Activated naive CD4-positive, alpha-beta T cell treated with anti-CD3 and anti-CD28 coated beads, Interleukin-2, amount 50 U/mL, for 72 hours (primary cell): ENCODE measurements around the gene EVPLL. TPM values are rescaled to one million over a fixed set of nuclear protein-coding genes. Genes with fewer than 3 reads are reported as not detected.
"Not testable (repeated sequence)": the region's sequence is repeated elsewhere in the genome, so short reads cannot be mapped to it uniquely, and the experiment has no call there.

Experiments
- ATAC-seq, 2 donors: fragments of 150-1000 bp; cut with Tn5 transposase; 2 replicates each; pipeline ENCODE4 v1.10.0; 2021; ENCODE audit warnings: mild to moderate bottlenecking in 2 of 2, moderate library complexity in 2 of 2
- DNase-seq, 2 donors: peaks; one replicate each; pipeline ENCODE4 v3.0.0; 2021 to 2022; ENCODE audit warnings: low spot score in 2 of 2
- H3K27ac Mint-ChIP-seq, 2 donors: one replicate each; pipeline ENCODE4 v1.8.0; 2022; ENCODE audit warnings: mild to moderate bottlenecking in 2 of 2, mixed read lengths in 2 of 2
- H3K36me3 Mint-ChIP-seq, 2 donors: one replicate each; pipeline ENCODE4 v1.8.0; 2022; ENCODE audit warnings: mixed read lengths in 2 of 2
- H3K9me3 Mint-ChIP-seq, 2 donors: one replicate each; pipeline ENCODE4 v1.8.0; 2022; ENCODE audit warnings: mixed read lengths in 2 of 2
- total RNA-seq, 2 donors: library from RNA; stranded (reverse); gene quantifications; one replicate each; pipeline ENCODE4 v1.2.3, GENCODE V29; 2022

EVPLL gene
- under 1 TPM in 1 of 2 donors, not detected in 1; 0.54 TPM for total RNA-seq

GRCh38 chr17:18377437-18378204, at the start of gene EVPLL:
EVPLL (plus strand) TSS chr17:18377778; CDS start chr17:18380938, 3,160 bp downstream.
- Mint-ChIP-seq H3K36me3 (no peaks in the 10 kb centered on the region), H3K9me3 (no peaks in the 10 kb centered on the region), H3K27ac (no peak within 1 kb of the TSS)
- DNase-seq (peak in 1 of 2 donors; percentile 48), ATAC-seq (no peak)

- peaks cover 0 to 6% of the 10 kb centered on the region in 2 donors for H3K36me3 Mint-ChIP-seq
- H3K27ac Mint-ChIP-seq: peak overlapping the region in 1 of 2 donors; percentile 74
- H3K9me3 Mint-ChIP-seq: no peaks in the 10 kb centered on the region
Measured at GRCh38 chr17:18328643-18329204, 48.9 kb upstream of the EVPLL start.

GRCh38 chr17:18331879-18332278, 45.7 kb upstream of the EVPLL start:
- Mint-ChIP-seq H3K36me3 (peaks cover 0 to 6% of the 10 kb centered on the region in 2 donors), H3K27ac (peak overlapping the region; percentile 40 to 58), H3K9me3 (no peaks in the 10 kb centered on the region)
- ATAC-seq: peak in 1 of 2 donors; percentile 16
- no peak for DNase-seq

More at GRCh38 chr17:18328643-18329204, 48.9 kb upstream of the EVPLL start:
- ATAC-seq: no peak
- no peak for DNase-seq

- H3K36me3 Mint-ChIP-seq: peaks cover 0 to 10% of the 10 kb centered on the region in 2 donors
- peak; percentile 55 to 57 for ATAC-seq
- no peak for DNase-seq
- H3K27ac Mint-ChIP-seq: peak overlapping the region in 1 of 2 donors; percentile 58
- H3K9me3 Mint-ChIP-seq: no peaks in the 10 kb centered on the region
Measured at GRCh38 chr17:18332909-18333489, 44.6 kb upstream of the EVPLL start.

- H3K36me3 Mint-ChIP-seq: peaks cover 10 to 13% of the 10 kb centered on the region in 2 donors
Measured at GRCh38 chr17:18338158-18338557, 39.4 kb upstream of the EVPLL start.

GRCh38 chr17:18339933-18340332, 37.6 kb upstream of the EVPLL start:
- no peak for DNase-seq
- H3K9me3 Mint-ChIP-seq: no peaks in the 10 kb centered on the region
- ATAC-seq: no peak
- peaks cover 10 to 13% of the 10 kb centered on the region in 2 donors for H3K36me3 Mint-ChIP-seq
- peak overlapping the region in 1 of 2 donors; percentile 36 for H3K27ac Mint-ChIP-seq

More at GRCh38 chr17:18338158-18338557, 39.4 kb upstream of the EVPLL start:
- not testable (repeated sequence) for ATAC-seq, DNase-seq, H3K27ac Mint-ChIP-seq, H3K9me3 Mint-ChIP-seq

- H3K27ac Mint-ChIP-seq: no peak overlapping the region
- ATAC-seq (no peak), DNase-seq (no peak)
- H3K36me3 Mint-ChIP-seq: peaks cover 13 to 17% of the 10 kb centered on the region in 2 donors
- no peaks in the 10 kb centered on the region for H3K9me3 Mint-ChIP-seq
Measured at GRCh38 chr17:18344021-18344420, 33.6 kb upstream of the EVPLL start.

GRCh38 chr17:18353541-18353940, 24.0 kb upstream of the EVPLL start:
- no peaks in the 10 kb centered on the region for H3K9me3 Mint-ChIP-seq
- no peak overlapping the region for H3K27ac Mint-ChIP-seq
- H3K36me3 Mint-ChIP-seq: no peaks in the 10 kb centered on the region
- DNase-seq (no peak), ATAC-seq (no peak)

GRCh38 chr17:18356624-18357023, 21.0 kb upstream of the EVPLL start:
- peak overlapping the region in 1 of 2 donors; percentile 57 for H3K27ac Mint-ChIP-seq

GRCh38 chr17:18360518-18360917, 17.1 kb upstream of the EVPLL start:
- ATAC-seq (no peak), DNase-seq (no peak)
- H3K36me3 Mint-ChIP-seq: peaks cover 7 to 17% of the 10 kb centered on the region in 2 donors
- peak overlapping the region in 1 of 2 donors; percentile 91 for H3K27ac Mint-ChIP-seq
- H3K9me3 Mint-ChIP-seq: no peaks in the 10 kb centered on the region

More at GRCh38 chr17:18356624-18357023, 21.0 kb upstream of the EVPLL start:
- no peaks in the 10 kb centered on the region for H3K9me3 Mint-ChIP-seq
- no peak for ATAC-seq
- DNase-seq: no peak
- H3K36me3 Mint-ChIP-seq: peaks cover 6 to 7% of the 10 kb centered on the region in 2 donors

- DNase-seq: no peak
- H3K36me3 Mint-ChIP-seq: peaks cover 7 to 17% of the 10 kb centered on the region in 2 donors
- H3K9me3 Mint-ChIP-seq: no peaks in the 10 kb centered on the region
- peak overlapping the region; percentile 68 to 82 for H3K27ac Mint-ChIP-seq
- ATAC-seq: no peak
Measured at GRCh38 chr17:18361837-18362697, 15.5 kb upstream of the EVPLL start.

- DNase-seq (peak in 1 of 2 donors; percentile 18), ATAC-seq (no peak)
- peaks cover 7 to 17% of the 10 kb centered on the region in 2 donors for H3K36me3 Mint-ChIP-seq
- H3K9me3 Mint-ChIP-seq: no peaks in the 10 kb centered on the region
- peak overlapping the region; percentile 60 to 82 for H3K27ac Mint-ChIP-seq
Measured at GRCh38 chr17:18362698-18363100, 14.9 kb upstream of the EVPLL start.

- peak within 1 kb of the TSS; percentile 82 to 92 for H3K27ac Mint-ChIP-seq
- H3K9me3 Mint-ChIP-seq: no peaks in the 10 kb centered on the region
- DNase-seq: peak; percentile 95 to 98
- peaks cover 7 to 17% of the 10 kb centered on the region in 2 donors for H3K36me3 Mint-ChIP-seq
- peak; percentile 100 for ATAC-seq
Measured at GRCh38 chr17:18363101-18364049, 14.2 kb upstream of the EVPLL start, which contains the start of gene SHMT1. SHMT1 (minus strand) TSS chr17:18363550; CDS start chr17:18355981, 7,569 bp downstream.

- no peak overlapping the region for H3K27ac Mint-ChIP-seq
- no peak for DNase-seq
- H3K9me3 Mint-ChIP-seq: no peaks in the 10 kb centered on the region
- H3K36me3 Mint-ChIP-seq: peaks cover 7 to 17% of the 10 kb centered on the region in 2 donors
- no peak for ATAC-seq
Measured at GRCh38 chr17:18364166-18364565, 13.4 kb upstream of the EVPLL start.

GRCh38 chr17:18368946-18369345, 8.6 kb upstream of the EVPLL start:
- DNase-seq (no peak), ATAC-seq (no peak)
- H3K36me3 Mint-ChIP-seq: no peaks in the 10 kb centered on the region
- no peaks in the 10 kb centered on the region for H3K9me3 Mint-ChIP-seq
- H3K27ac Mint-ChIP-seq: no peak overlapping the region
